SU-DHL-6 (cell line): Measurements from ENCODE around the gene NOD1.
"Not testable (repeated sequence)": the region's sequence is repeated elsewhere in the genome, so short reads cannot be mapped to it uniquely, and the experiment has no call there.

Experiments used
- H2AFZ ChIP-seq: fragments of 200-600 bp; sonication (generic); 2 replicates; pipeline ENCODE4 v1.6.1; 2014; ENCODE audit warnings: low read depth, mild to moderate bottlenecking, moderate library complexity, mixed read lengths, antibody characterized with exemption, low read length; ENCODE audit not compliant: severe bottlenecking
- H3F3A ChIP-seq: fragments of 200-600 bp; shearing (Covaris generic); 2 replicates; pipeline ENCODE4 v1.6.0; 2016; ENCODE audit warnings: antibody characterized with exemption, mild to moderate bottlenecking; ENCODE audit not compliant: insufficient read depth
- H3K27ac ChIP-seq: fragments of 200-600 bp; sonication (generic); 2 replicates; pipeline ENCODE4 v1.5.1; 2016; ENCODE audit warnings: low read depth, mild to moderate bottlenecking, low read length, moderate library complexity, mixed read lengths
- H3K27me3 ChIP-seq: fragments of 200-600 bp; sonication (generic), shearing (Covaris generic); 2 replicates; pipeline ENCODE4 v1.6.0; 2014; ENCODE audit warnings: mild to moderate bottlenecking, low read length
- H3K36me3 ChIP-seq: fragments of 200-600 bp; sonication (generic); 2 replicates; pipeline ENCODE4 v1.6.1; 2014; ENCODE audit warnings: mild to moderate bottlenecking, low read length, mixed read lengths
- H3K4me2 ChIP-seq: fragments of 300-600, 200-600 bp; shearing (Covaris generic), sonication (generic); 2 replicates; pipeline ENCODE4 v1.6.0; 2014; ENCODE audit warnings: low read length, low read depth, mild to moderate bottlenecking; ENCODE audit not compliant: poor library complexity, severe bottlenecking
- H3K4me3 ChIP-seq: fragments of 200-600 bp; sonication (generic); 2 replicates; pipeline ENCODE4 v1.5.1; 2014; ENCODE audit warnings: antibody characterized with exemption, low read length, mild to moderate bottlenecking, mixed read lengths; ENCODE audit not compliant: insufficient read depth, poor library complexity, severe bottlenecking
- H3K79me2 ChIP-seq: fragments of 200-600 bp; sonication (generic); 2 replicates; pipeline ENCODE4 v1.6.1; 2014; ENCODE audit warnings: mild to moderate bottlenecking, low read length, moderate library complexity; ENCODE audit not compliant: insufficient read depth
- H3K9ac ChIP-seq: fragments of 200-600 bp; sonication (generic); 2 replicates; pipeline ENCODE4 v1.7.0; 2014; ENCODE audit warnings: mild to moderate bottlenecking, low read length
- H3K9me2 ChIP-seq: fragments of 200-600 bp; sonication (generic); replicated peaks from 2 replicates; pipeline ENCODE4 v1.6.1; 2014; ENCODE audit warnings: low read length; ENCODE audit not compliant: insufficient read depth
- H3K9me3 ChIP-seq: fragments of 200-600 bp; sonication (generic); 2 replicates; pipeline ENCODE4 v1.6.1; 2014; ENCODE audit warnings: low read length, mixed read lengths; ENCODE audit not compliant: insufficient read depth
- H4K20me1 ChIP-seq: fragments of 200-600 bp; sonication (generic); 2 replicates; pipeline ENCODE4 v1.6.1; 2014; ENCODE audit warnings: low read depth, mild to moderate bottlenecking, antibody characterized with exemption, low read length, moderate library complexity, mixed read lengths
- CTCF ChIP-seq: fragments of 200-600 bp; sonication (generic); IDR thresholded peaks from one replicate; pipeline ENCODE4 v1.5.1; 2017; ENCODE audit warnings: antibody characterized with exemption, mild to moderate bottlenecking, low read length, moderate library complexity; ENCODE audit not compliant: insufficient read depth, poor library complexity, severe bottlenecking
- EZH2phosphoT487 ChIP-seq: fragments of 200-600 bp; sonication (generic), shearing (Covaris generic); conservative IDR thresholded peaks from 2 replicates; pipeline ENCODE4 v1.6.1; 2018; ENCODE audit warnings: mild to moderate bottlenecking, antibody characterized with exemption, low read length, moderate library complexity, mixed read lengths

NOD1 gene

GRCh38 chr7:30491417-30491816 is 12.8 kb upstream of the NOD1 start:
- Histone ChIP-seq H3K9me2 (no peaks in the 10 kb centered on the region), H3K79me2 (no peaks in the 10 kb centered on the region), H3F3A (no peaks in the 10 kb centered on the region), H2AFZ (no peak overlapping the region), H3K9ac (no peak overlapping the region), H3K27ac (no peak overlapping the region), H4K20me1 (no peaks in the 10 kb centered on the region), H3K9me3 (no peaks in the 10 kb centered on the region; the same call in 1 of the 2 replicates), H3K36me3 (peaks cover 10% of the 10 kb centered on the region), H3K27me3 (no peaks in the 10 kb centered on the region), H3K4me3 (no peak overlapping the region), H3K4me2 (no peak overlapping the region)
- TF ChIP-seq CTCF (no peak), EZH2phosphoT487 (no peak)

GRCh38 chr7:30487371-30487770 is 8.8 kb upstream of the NOD1 start:
- H3K9me2 ChIP-seq, result no peaks in the 10 kb centered on the region
- no peaks in the 10 kb centered on the region for H4K20me1 ChIP-seq
- no peaks in the 10 kb centered on the region; the same call in 1 of the 2 replicates for H3K9me3 ChIP-seq
- H3K9ac ChIP-seq, result no peak overlapping the region
- no peaks in the 10 kb centered on the region for H3K79me2 ChIP-seq
- no peaks in the 10 kb centered on the region for H3F3A ChIP-seq
- no peak overlapping the region for H3K4me2 ChIP-seq
- no peak for TF ChIP-seq EZH2phosphoT487
- no peak for TF ChIP-seq CTCF
- H3K36me3 ChIP-seq, result peaks cover 4% of the 10 kb centered on the region; the same call in 1 of the 2 replicates
- no peak overlapping the region for H3K27ac ChIP-seq
- H3K27me3 ChIP-seq, result no peaks in the 10 kb centered on the region
- H2AFZ ChIP-seq, result no peak overlapping the region
- no peak overlapping the region for H3K4me3 ChIP-seq

DNA sequence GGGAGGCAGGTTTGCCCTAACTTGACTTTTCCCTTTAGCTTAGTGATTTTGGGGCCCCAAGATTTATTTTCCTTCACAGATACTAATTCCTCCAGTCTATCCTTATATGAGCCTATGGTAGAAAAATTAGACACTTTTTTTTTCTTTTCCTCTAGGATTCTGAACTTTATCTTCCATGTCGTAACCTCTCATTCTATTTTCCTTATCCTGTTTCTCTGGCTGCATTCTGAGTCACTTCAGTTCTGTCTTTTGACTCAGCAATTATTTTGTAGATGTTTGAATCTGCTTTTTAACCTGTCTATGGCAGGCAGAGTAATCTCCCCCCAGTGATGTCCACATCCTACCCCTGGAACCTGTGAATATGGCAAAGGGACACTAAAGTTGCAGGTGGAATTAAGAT is 7.1 kb upstream of the NOD1 start:
- no peaks in the 10 kb centered on the region for H3K79me2 ChIP-seq
- H3K27ac ChIP-seq, result no peak overlapping the region
- H3K27me3 ChIP-seq, result no peaks in the 10 kb centered on the region
- H4K20me1 ChIP-seq, result no peaks in the 10 kb centered on the region
- H3K9me2 ChIP-seq, result no peaks in the 10 kb centered on the region
- TF ChIP-seq EZH2phosphoT487 (no peak), CTCF (no peak)
- peaks cover 4% of the 10 kb centered on the region; the same call in 1 of the 2 replicates for H3K36me3 ChIP-seq
- H3K9ac ChIP-seq, result no peak overlapping the region
- H2AFZ ChIP-seq, result no peak overlapping the region
- no peaks in the 10 kb centered on the region for H3K9me3 ChIP-seq
- no peak overlapping the region for H3K4me3 ChIP-seq
- no peak overlapping the region for H3K4me2 ChIP-seq
- no peaks in the 10 kb centered on the region for H3F3A ChIP-seq

DNA sequence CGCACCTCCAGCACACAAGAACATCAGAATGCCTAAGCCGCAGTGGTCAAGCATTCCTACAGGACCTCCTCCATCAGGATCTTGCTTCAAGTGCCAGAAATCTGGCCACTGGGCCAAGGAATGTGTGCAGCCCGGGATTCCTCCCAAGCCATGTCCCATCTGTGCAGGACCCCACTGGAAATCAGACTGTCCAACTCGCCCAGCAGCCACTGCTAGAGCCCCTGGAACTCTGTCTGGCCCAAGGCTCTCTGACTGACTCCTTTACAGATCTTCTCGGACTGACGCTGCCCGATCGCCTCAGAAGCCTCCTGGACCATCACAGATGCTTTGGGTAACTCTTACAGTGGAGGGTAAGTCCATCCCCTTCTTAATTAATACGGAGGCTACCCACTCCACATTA is 2.8 kb upstream of the NOD1 start:
- not testable (repeated sequence) for H3K27ac ChIP-seq, H3K4me2 ChIP-seq, H3K9me3 ChIP-seq, H3K4me3 ChIP-seq, H3F3A ChIP-seq, H3K36me3 ChIP-seq, H2AFZ ChIP-seq, H4K20me1 ChIP-seq, H3K9me2 ChIP-seq, H3K79me2 ChIP-seq, H3K9ac ChIP-seq, H3K27me3 ChIP-seq
